HG03103 (cell line): ENCODE measurements around the gene TRIM44.
"Not testable (repeated sequence)": the region's sequence is repeated elsewhere in the genome, so short reads cannot be mapped to it uniquely, and the experiment has no call there.

Experiments
- ATAC-seq: cut with Tn5 transposase; IDR thresholded peaks from one replicate; pipeline ENCODE4 v1.9.1; 2021; ENCODE audit warnings: low read depth; ENCODE audit not compliant: unreplicated experiment

The TRIM44 gene

DNA sequence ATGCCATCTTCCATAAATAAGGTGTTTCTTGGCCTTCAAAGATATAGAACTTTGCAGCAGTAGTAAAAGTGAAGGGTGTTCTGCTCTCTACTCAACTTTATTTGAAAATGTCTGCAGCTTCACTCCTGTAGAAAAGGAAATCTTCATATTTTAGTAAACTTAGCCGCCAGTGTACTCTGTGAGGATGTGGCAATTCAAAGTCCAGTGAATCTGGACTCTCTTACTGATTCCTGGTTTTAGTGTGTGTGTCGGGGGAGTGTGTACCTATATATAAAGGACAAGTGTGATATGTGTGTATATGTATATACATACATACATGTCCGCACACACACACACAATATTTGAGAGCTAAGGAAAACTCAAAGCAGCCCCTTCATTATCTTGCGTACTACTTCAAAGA lies 147.0 kb downstream of the TRIM44 start:
- no peak for ATAC-seq

DNA sequence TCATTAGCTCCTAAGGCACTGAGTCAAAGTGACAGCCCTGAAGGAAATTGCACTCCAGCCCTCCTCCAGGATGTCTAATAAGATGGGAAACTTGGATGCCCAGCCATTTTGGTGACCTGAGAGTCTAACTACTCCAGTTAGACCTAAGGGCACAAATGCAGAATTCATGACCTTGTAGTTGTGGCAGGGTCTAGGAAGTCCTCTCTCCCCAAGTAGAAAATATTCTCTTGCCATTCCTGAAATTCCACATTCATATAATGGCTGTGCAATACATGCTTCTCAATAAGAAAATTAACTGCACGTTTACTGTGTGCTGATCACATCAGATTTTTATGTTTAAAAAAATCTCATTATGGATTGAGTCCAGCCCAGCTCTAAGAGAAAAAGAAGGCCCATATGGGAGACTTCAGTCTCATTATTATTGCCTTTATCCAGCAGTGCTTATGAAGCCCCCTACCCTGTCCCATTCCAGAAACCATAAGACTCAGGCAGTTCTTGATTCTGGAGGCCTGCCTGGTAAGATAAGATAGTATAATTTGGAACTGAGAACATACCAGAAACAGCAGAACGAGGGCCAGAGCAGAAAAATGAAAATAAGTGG lies 147.6 kb downstream of the TRIM44 start:
- no peak for ATAC-seq

DNA sequence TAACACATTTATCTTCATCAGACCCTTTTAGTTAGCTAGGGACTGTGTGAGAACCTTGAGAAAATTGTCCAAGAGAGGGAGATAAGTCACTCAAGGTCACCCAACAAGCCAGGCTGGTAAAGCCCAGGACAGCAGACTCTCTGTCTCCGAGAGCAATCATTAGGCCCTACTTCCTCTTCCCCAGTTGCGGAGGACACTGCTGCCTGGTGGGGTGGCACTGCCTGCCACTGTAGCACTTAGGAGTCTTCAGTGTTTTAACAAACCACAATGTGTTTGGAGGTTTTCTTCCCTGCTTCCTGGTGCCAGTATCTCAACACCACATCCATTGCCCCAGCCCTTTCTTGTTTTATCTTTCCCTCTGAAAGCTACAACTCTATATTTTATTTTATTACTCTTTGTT lies 149.2 kb downstream of the TRIM44 start:
- no peak for ATAC-seq

DNA sequence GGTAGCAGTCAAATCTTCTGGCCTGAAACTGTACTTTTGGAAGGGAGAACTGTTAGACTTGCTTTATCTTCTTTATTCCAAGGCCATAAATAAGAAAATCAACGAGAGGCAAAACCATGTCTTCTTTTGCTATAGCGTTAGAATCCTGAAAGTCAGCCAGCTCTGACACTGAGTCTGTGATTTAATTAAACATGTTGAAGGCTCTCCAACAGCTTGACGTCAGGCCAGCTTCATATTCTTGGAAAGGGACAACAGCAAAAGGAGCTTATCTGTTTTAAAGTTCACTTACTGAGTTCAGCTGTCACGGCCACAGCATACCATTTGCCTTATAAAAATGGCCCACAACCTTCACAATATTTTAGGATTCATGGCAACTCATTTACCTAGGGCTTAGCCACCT lies 150.3 kb downstream of the TRIM44 start:
- ATAC-seq = no peak

DNA sequence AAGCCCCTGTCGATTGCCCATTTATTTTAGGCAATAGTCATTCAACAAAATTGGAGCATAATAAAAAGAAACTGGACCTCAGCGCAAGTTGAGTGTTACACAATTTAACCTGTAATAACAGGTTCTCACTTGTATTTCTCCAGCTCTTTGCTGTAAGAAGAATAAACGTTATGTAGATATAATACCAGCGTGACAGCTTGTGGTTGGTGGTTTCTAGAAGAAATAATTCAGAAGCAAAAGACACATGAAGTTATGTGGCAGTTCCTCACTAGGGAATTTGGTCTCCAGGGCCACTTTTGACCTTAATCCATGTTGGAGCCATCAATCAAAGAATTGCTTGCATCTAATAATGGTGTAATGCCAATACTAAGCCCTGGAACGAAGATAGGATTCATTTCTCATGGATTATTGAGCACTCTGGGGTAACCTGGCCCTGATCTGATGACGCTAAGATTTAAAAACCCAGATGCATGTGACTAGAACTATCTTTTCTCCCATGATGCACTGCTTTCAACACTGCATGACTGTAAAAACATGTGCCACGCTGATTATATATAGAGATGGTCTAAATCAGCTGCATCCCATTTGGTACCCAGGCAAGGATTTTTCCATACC lies 151.6 kb downstream of the TRIM44 start:
- no peak for ATAC-seq

DNA sequence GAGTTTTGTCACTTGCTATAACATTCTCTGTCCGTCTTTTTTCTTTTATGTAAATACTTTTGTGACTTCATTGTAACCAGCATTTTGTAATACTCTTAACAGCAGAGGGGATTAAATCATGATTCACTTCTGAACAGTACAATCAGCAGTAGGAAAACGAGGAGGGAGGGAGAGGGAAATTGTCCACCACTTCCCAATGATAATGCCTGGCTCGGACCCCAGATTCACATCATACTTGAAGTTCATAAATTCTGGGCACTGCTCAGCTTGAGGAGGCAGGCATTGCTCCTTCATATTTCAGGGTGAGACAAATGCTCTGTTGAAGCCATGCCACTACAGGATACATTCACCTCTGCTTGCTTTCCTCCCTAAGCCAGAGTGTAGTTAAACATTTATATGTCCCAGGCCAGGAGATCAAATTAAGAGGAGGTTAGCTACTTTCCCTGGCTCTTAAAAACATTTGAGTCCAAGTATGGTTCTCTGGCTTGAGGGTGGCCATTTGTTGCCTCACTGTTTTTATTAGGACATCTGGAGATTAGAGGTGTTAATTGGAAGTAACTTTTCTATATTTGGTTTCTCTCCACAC lies 152.2 kb downstream of the TRIM44 start:
- no peak for ATAC-seq

DNA sequence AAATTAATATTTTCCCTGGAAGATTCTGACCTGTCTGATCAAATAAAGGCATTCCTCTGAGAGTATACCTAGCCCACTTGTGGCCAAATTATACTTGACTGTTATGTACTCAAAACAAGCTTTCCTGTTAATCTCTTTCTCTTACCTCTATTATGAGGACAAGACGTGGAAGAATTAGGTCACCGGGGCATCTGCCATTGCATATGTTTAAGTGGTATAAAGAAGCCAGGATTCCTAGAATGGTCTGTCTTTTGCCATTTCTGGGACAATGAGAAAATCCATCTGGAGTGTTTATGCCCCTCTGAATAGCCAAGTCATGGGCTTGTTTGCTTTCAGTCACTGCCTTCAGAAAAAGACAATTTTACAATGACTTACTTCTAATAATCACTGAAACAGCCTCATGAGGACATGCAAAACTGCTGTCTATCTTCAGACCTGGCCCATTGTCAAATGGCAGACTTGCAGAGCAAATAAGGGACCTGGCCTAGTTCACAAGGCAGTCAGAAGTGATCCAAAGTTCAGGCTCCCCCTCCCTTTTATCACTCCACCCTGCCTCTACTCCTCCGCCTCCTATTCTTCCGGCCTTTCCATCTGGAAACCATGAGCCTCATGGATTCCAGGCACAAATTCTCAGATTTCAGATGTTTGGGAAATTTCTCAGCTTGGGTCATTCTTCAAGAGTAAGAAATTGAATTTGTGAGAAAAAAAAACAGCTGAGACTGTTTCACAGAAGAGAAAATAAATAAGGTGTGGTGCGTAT lies 153.2 kb downstream of the TRIM44 start:
- no peak for ATAC-seq

DNA sequence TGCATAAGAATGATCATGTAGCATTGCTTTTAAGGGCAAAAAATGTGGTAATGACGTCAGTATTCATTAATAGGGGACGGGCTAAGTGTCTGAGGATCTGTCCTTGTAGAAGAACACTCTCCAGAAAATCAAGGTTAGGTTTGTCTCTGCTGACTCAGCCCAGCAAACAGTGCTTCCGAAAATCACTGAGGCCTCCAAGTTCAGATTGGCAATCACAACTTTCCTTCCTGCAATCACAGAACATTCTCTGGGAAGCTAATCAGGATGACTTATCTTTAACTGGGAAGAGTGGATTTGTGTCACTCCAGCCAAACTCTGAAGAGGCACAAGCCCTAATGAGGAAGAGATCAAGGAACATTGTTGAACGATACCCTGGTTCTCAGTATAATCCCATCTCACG lies 158.0 kb downstream of the TRIM44 start:
- ATAC-seq = no peak

DNA sequence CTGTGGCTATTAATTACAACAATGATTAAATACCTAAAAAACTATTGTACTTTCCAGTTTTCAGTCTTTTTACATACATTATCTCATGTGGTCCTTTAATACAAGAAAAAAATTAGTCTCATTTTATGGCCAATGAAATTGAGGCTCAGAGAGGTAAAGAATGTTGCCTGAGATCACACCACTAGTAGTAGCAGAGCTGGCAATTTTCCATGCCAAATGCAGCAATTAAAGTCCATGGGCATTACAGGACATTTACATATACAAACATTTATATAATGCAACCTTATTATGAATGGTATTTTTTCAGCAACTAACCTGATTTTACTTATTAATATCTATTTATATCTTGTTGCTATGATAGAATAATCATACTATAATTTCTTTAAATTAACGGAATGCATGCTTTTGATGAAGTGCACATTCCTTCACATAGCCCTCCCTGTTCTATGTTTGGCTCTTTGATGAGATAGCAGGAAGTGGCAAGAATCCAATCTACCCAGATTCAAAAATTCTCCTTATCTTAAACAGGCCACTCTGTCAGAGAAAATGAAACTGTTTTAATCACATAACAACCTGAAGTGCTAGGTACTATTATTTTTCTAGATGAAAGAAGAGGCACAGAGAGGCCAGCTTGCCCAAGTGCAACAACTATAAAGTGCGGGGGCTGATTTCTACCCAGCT lies 160.4 kb downstream of the TRIM44 start:
- ATAC-seq = no peak

DNA sequence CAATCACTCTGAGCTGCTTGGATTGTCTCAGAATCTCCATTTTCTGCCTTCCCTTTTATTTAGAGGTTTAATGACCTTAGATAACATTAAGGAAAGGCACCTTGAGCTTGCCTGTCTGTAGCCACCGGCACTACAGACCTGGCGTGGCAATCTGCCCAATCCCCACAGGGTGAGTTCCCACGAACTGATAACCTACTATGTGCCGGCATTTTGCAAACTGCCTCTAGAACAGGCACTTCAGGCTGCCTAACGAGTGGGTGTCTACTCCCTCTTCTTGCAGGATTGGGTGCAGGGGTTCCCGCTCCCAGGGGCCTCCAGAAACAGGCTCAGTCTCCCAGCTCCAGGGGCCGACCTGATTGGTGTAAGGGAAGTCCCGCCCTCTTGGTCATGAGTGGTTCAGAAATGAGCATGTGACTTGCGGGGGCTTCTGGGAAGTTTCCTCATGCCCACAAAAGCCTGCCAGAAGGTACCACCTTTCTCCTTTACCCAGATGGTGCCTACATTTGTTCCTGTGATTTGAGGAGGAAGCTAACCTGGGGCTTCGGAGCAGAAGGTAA lies 161.2 kb downstream of the TRIM44 start:
- no peak for ATAC-seq

DNA sequence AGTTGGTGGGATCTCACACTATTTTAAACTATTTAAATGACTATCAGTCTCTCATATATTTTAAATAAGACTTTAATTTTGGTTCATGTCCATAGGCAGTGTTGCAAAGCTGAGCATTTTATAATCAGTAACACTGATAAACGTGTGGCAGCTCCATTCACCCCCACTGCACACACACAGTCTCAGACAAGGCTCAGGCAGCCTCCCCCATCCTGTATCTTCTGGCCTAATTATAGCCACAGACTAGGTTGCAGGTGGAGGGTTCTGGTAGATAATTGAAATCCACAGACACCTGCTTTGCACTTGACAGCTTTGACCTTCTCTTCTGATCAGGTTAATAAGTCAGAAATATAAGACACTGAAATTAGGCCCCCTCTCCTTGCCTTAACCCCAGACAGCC lies 162.8 kb downstream of the TRIM44 start:
- no peak for ATAC-seq

DNA sequence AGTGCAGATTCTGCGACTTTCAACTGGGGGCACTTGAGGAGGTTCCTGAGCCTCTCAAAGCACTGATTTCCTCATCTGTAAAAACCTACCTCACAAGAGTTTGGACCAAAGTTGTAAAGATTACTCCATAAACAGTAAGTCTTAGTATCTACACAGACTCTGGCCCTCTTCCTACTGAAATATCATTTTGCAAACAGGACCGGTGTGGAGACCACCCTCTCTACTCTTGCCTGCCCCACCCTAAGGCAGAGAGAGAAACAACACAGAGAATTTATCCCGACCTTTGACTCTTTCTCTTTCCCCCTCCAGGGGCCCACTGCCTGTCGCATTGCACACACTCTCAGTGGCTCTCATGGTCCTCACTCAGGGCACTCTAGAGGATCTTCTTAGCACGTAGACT lies 163.4 kb downstream of the TRIM44 start:
- no peak for ATAC-seq

DNA sequence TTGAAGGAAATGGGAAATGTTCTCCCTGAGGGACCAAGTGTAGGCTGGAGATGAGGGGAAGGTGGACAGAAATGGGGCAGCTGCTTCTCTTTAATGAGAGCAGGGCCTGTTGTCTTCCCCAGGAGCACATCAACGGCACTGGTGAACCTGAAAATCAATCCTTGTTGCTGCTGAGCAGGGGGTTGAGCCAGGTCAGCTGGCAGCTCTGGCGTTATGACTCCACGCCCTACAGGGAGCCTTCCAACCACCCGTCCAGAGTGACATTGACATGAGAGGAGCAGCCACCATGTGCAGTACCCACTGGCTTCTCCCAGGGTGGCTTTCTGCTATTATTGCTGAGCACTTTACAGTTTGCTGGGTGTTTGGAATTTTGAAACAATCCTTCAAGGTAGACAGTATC lies 164.4 kb downstream of the TRIM44 start:
- ATAC-seq = no peak

DNA sequence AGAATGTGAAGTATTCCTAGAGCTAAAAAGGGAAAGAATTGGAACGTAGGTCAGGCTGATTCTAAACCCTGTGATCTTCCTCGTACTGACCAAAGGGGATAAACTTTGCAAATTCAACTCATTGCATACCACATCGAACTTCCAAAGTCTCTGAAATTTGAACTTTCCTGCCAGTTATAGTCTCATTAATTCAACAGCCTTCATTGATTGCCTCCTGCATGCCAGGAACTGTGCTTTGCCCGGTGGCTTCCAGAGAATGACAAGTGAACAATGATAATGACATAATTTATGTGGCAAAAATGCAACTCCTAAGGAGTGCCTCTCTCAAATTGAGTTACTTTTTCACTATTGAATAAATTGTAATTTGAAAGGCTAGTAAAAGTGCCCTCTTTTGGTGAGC lies 173.6 kb downstream of the TRIM44 start:
- ATAC-seq = no peak

DNA sequence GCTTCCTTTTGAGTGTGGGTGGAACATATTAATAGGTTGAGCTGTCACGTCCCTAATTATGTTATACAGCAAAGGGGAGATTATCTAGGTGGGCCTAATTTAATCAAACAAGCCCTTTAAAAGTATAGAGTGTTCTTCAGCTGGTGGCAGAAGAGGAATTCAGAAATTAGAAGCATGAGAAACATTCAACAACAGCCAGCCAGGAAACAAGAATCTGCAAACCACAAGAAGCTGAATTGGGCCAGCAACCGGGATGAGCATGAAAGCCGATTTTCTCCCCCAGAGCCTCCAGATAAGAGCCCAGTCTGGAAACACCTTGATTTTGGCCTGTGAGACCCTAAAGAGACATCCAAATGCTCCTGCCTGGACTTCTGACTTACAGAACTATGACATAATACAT lies 175.5 kb downstream of the TRIM44 start:
- no peak for ATAC-seq

DNA sequence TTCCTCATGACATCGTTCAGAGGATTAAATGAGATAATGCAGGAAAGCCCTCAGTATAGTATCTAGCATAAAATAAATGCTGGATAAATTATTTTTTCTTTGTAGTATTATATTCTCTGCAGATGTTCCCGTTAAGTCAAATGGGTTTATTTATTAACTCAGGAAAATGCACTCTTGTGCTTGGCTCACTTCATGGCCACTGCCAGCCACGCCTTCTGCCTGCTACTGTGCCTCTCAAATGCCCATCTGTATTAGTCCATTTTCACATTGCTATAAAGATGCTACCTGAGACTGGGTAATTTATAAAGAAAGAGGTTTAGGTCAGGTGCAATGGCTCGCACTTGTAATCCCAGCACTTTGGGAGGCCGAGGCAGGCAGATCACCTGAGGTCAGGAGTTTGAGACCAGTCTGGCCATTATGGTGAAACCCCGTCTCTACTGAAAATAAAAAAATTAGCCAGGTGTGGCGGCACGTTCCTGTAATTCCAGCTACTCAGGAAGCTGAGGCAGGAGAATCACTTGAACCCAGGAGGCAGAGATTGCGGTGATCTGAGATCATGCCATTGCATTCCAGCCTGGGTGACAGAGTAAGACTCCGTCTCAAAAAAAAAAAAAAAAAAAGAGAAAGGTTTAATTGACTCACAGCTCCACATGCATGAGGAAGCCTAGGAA lies 176.3 kb downstream of the TRIM44 start:
- ATAC-seq = not testable (repeated sequence)

DNA sequence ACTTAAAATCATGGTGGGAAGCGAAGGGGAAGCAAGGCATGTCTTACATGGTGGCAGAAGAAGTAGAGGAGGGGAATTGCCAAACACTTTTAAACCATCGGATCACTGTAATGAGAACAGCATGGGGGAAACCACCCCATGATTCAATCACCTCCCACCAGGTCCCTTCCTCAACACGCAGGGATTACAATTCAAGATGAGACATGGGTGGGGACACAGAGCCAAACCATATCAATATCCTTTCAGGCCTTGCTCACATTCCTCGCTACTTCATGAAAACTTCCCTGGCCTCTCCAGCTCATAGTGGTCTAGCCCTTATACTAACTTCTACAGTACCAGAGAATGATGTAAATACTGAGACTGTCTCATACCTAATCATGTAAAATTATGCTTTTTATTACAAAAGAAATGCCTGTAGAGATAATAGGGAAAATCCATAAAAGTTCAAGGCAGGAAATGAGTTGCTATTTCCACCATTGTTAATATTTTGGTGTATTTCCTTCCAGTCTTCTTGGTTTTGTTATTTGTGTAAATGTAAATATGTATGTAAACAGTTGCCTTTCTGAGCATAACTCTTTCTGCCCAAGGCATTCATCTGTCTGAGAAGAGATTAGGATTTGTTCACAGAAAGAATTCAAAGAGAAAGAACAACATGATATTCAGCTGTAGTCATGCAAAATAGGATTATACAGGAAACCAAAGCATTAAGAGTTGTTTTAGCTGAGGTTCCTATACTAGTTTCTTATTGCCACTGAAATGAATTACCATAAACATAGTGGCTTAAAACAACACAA lies 177.0 kb downstream of the TRIM44 start:
- no peak for ATAC-seq

DNA sequence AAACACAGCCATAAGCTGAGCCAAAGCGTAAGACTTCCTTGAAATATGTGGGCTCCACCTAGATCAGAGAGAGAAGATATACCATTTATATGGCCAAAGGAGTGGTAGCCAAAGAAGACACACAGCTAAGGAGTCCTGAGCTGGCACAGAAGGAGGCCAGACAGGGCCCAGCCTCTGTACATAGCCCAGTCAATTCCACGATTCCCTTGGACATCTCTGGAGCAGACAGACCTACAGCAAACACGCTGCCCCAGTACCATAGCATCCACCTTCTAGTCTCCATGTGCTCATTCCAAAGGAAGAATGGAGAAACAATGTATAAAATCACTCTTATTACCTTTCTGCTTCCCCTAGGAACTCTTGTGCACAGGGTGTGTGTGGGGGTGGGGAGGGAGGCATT lies 179.2 kb downstream of the TRIM44 start:
- ATAC-seq = no peak

DNA sequence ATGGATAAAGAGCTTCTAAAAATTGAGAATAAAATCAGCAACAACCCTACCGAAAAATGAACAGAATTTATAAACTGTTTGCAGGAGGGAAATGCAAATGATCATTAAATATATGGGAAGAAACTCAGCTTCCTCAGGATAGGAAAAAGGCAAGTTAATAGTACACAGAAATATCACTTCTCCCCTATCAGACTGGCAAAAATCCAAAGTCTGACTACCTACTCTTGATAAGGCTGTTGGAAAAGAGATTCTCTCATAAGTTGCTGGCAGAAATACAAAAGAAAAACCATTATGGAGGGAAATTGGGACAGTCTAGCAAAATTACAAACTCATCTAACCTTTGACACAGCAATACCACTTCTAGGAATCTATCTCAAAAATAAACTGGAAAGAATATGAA lies 180.4 kb downstream of the TRIM44 start:
- no peak for ATAC-seq

DNA sequence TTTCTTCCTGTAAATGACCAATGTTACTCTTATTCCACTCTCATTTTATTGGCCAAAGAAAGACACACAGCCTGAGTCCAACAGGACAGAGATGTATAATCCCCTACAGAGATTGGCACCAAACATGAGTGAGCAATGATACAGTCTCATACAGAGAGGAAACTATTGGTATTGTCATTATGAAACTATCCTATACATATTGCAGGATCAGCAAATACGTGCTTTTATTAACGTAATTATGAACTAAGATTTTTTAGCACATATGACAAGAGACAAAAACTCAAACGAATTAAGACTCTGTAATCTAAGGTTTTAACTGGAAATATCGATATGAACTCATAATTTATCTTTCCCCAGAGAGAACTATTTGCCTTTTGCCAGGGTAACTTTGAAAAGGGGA lies 182.0 kb downstream of the TRIM44 start:
- ATAC-seq = no peak
